ENCODE measurements around the gene ZBTB40. TPM values are rescaled to one million over a fixed set of nuclear protein-coding genes. Genes with fewer than 3 reads are reported as not detected.

The ZBTB40 gene
- total RNA-seq, 1 experiment from 2014 or later = 21.4 TPM

DNA sequence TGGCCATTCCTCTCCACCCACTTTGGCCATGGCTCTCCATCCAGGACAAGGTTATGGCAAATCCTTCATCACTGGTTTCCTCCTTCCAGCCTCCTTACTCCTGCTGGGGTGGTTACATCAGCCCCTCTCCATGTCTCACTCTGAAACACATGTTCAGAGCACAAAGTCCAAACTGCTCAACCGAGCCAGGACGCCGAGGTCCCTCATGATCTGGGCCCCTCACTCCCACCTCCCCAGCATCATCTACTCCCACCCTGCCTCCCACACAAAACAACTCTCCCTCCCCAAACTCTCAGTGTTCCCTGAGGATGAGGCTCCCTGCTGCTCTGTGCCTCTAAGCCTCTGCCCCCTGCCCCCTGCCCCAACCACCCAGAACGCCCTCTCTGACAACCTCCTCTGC is 33.3 kb upstream of the ZBTB40 start:
- H3K79me2 ChIP-seq (ENCODE audit: low read depth) = no peaks in the 10 kb centered on the region
- intact Hi-C loops (cut with micrococcal nuclease; ENCODE audit: unreplicated experiment) = loop anchor here (5.0 to 10.0 kb wide), 5 partner anchors 144 to 1154 kb away; partner anchors contain the start of gene RAP1GAP
- TF ChIP-seq, protein P1, sequence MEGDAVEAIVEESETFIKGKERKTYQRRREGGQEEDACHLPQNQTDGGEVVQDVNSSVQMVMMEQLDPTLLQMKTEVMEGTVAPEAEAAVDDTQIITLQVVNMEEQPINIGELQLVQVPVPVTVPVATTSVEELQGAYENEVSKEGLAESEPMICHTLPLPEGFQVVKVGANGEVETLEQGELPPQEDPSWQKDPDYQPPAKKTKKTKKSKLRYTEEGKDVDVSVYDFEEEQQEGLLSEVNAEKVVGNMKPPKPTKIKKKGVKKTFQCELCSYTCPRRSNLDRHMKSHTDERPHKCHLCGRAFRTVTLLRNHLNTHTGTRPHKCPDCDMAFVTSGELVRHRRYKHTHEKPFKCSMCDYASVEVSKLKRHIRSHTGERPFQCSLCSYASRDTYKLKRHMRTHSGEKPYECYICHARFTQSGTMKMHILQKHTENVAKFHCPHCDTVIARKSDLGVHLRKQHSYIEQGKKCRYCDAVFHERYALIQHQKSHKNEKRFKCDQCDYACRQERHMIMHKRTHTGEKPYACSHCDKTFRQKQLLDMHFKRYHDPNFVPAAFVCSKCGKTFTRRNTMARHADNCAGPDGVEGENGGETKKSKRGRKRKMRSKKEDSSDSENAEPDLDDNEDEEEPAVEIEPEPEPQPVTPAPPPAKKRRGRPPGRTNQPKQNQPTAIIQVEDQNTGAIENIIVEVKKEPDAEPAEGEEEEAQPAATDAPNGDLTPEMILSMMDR (conservative IDR thresholded peaks at IDR 0.05) = no peak
- TF ChIP-seq EZH2 (IDR thresholded peaks at IDR 0.05; ENCODE audit: low read depth) = no peak
- ChIA-PET CTCF (no interaction called here), POLR2A (ENCODE audit: unreplicated experiment) (no interaction called here)
- H3K4me3 ChIP-seq = no peak overlapping the region
- no peaks in the 10 kb centered on the region for H3K36me3 ChIP-seq (ENCODE audit: low read depth)
- H3K27me3 ChIP-seq (ENCODE audit: insufficient read depth, low read depth) = no peaks in the 10 kb centered on the region
- DNase-seq = no peak
- H2AFZ ChIP-seq = no peak overlapping the region
- H3K9me3 ChIP-seq (ENCODE audit: insufficient read depth, low read depth) = no peaks in the 10 kb centered on the region
- no peaks in the 10 kb centered on the region for H4K20me1 ChIP-seq (ENCODE audit: insufficient read depth)
- H3K4me1 ChIP-seq (replicated peaks; ENCODE audit: insufficient read depth) = peaks cover 16% of the 10 kb centered on the region
- no peak overlapping the region for H3K4me2 ChIP-seq
- no peaks in the 10 kb centered on the region for H3K9me2 ChIP-seq (ENCODE audit: insufficient read depth)
- no TSS peak for BruUV-seq (replicated peaks)
- H3F3A ChIP-seq (ENCODE audit: insufficient read depth, low read depth) = peaks cover 13% of the 10 kb centered on the region; the same call in 1 of the 2 replicates
- H3K27ac ChIP-seq = no peak overlapping the region

DNA sequence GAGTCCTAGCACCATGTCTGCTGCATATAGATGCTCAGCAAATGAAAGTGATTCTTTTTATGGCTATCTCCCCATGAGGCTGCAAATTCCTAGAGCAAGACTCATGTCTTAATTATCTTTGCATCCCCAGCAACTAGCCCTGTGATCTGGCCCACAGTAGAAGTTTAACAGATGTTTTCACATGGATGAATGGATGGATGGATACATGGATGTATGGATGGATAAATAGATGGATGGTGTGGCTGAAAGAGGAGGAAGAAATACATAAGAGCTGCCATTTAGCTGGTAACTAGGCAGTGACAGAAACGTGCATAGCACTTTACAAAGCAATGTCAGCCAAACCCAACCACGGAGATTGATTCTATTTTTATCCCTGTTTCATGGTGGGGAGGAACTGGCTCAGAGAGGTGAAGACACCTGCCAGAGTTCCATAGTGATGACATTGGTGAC is 32.7 kb upstream of the ZBTB40 start:
- Histone ChIP-seq H3K36me3 (ENCODE audit: low read depth) (no peaks in the 10 kb centered on the region), H3K79me2 (ENCODE audit: low read depth) (no peaks in the 10 kb centered on the region), H3F3A (ENCODE audit: insufficient read depth, low read depth) (peaks cover 6% of the 10 kb centered on the region; the same call in 1 of the 2 replicates), H3K4me3 (no peak overlapping the region), H3K9me3 (ENCODE audit: insufficient read depth, low read depth) (no peaks in the 10 kb centered on the region), H3K9me2 (ENCODE audit: insufficient read depth) (no peaks in the 10 kb centered on the region), H2AFZ (no peak overlapping the region), H3K4me1 (replicated peaks; ENCODE audit: insufficient read depth) (peaks cover 10% of the 10 kb centered on the region), H3K27ac (no peak overlapping the region), H3K27me3 (ENCODE audit: insufficient read depth, low read depth) (no peaks in the 10 kb centered on the region), H3K4me2 (no peak overlapping the region), H4K20me1 (ENCODE audit: insufficient read depth) (no peaks in the 10 kb centered on the region)
- no peak for DNase-seq
- BruUV-seq (replicated peaks) = no TSS peak
- intact Hi-C loops (cut with micrococcal nuclease; ENCODE audit: unreplicated experiment) = loop anchor here (5.0 to 10.0 kb wide), 5 partner anchors 144 to 1154 kb away; partner anchors contain the start of gene RAP1GAP
- POLR2A ChIA-PET (ENCODE audit: unreplicated experiment) = no interaction called here
- CTCF ChIA-PET = interaction anchor here (0.7 to 1.3 kb wide), 2 partner anchors 223 to 366 kb away, joined by 3 to 5 read pairs; partner anchors contain the start of gene CDC42
- TF ChIP-seq, protein P1 (conservative IDR thresholded peaks at IDR 0.05) = no peak
- TF ChIP-seq EZH2 (IDR thresholded peaks at IDR 0.05; ENCODE audit: low read depth) = no peak

DNA sequence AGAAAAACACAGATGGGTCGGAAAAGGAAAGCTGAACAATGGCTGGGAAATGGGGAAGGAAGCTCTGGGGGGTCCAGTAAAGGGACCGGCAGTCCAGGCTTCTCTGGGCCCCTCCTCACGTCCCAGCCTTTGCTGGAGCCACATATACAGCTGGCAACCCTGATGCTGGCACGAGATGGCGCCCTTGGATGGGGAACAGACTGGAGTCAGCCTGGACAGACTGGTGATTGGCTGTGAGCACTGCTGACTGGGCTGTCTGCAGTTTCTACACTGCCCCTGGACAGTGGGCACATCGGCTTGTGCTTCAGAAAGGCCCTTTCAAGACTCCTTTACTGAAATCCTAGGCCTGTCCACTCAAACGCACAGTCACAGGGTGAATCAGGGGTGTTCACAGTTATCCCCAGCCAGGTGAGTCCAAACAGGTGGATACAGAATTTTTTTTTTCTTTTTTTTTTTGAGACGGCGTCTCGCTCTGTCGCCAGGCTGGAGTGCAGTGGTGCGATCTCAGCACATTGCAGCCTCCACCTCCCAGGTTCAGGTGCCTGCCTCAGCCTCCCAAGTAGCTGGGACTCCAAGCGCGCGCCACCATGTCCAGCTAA is 31.1 kb upstream of the ZBTB40 start:
- H3K27ac ChIP-seq = no peak overlapping the region
- no peaks in the 10 kb centered on the region for H4K20me1 ChIP-seq (ENCODE audit: insufficient read depth)
- BruUV-seq (replicated peaks) = no TSS peak
- no peak overlapping the region for H3K4me3 ChIP-seq
- ChIA-PET POLR2A (ENCODE audit: unreplicated experiment) (no interaction called here), CTCF (interaction anchor here (0.6 to 1.3 kb wide), 4 partner anchors 27 to 983 kb away, joined by 3 to 5 read pairs (median 4); no protein-coding TSS in a partner anchor)
- H2AFZ ChIP-seq = no peak overlapping the region
- no peaks in the 10 kb centered on the region for H3K4me1 ChIP-seq (replicated peaks; ENCODE audit: insufficient read depth)
- H3K4me2 ChIP-seq = no peak overlapping the region
- no peaks in the 10 kb centered on the region for H3K27me3 ChIP-seq (ENCODE audit: insufficient read depth, low read depth)
- TF ChIP-seq, protein P1 (conservative IDR thresholded peaks at IDR 0.05) = peak; percentile 66
- no peak for TF ChIP-seq EZH2 (IDR thresholded peaks at IDR 0.05; ENCODE audit: low read depth)
- DNase-seq = peak; percentile 59 to 79
- H3K9me2 ChIP-seq (ENCODE audit: insufficient read depth) = no peaks in the 10 kb centered on the region
- no peaks in the 10 kb centered on the region for H3K9me3 ChIP-seq (ENCODE audit: insufficient read depth, low read depth)
- H3K79me2 ChIP-seq (ENCODE audit: low read depth) = no peaks in the 10 kb centered on the region
- intact Hi-C loops (cut with micrococcal nuclease; ENCODE audit: unreplicated experiment) = loop anchor here (1.0 to 2.0 kb wide), 3 partner anchors 222 to 544 kb away; no protein-coding TSS in a partner anchor
- no peaks in the 10 kb centered on the region for H3F3A ChIP-seq (ENCODE audit: insufficient read depth, low read depth)
- no peaks in the 10 kb centered on the region for H3K36me3 ChIP-seq (ENCODE audit: low read depth)
